ENCODE measurements around the gene GUCA2B. TPM values are rescaled to one million over a fixed set of nuclear protein-coding genes. Genes with fewer than 3 reads are reported as not detected.

GUCA2B gene
- total RNA-seq, 1 experiment from 2014 or later = not detected

GRCh38 chr1:42179275-42179674 is 26.1 kb downstream of the GUCA2B start:
- Histone ChIP-seq H2BK15ac (ENCODE audit: low read depth, low read length) (no peak overlapping the region), H3T11ph (ENCODE audit: low read length) (no peak overlapping the region), H2BK120ac (ENCODE audit: low read depth, low read length, poor library complexity, severe bottlenecking) (no peak overlapping the region), H3K18ac (ENCODE audit: insufficient read length, low read depth, low read length) (no peak overlapping the region), H3K9me3 (ENCODE audit: control insufficient read depth, low read depth, low read length) (no peaks in the 10 kb centered on the region), H2BK20ac (ENCODE audit: low read depth, low read length, poor library complexity, severe bottlenecking) (no peak overlapping the region), H3K27ac (ENCODE audit: insufficient read length, low read depth, low read length) (no peak overlapping the region), H3K23me2 (ENCODE audit: insufficient read length, low read depth, low read length, poor library complexity, severe bottlenecking) (no peaks in the 10 kb centered on the region), H2BK12ac (ENCODE audit: insufficient read length, low read depth, low read length) (no peak overlapping the region), H4K8ac (replicated peaks; ENCODE audit: insufficient read length, low read depth, low read length) (no peak overlapping the region), H3K9ac (ENCODE audit: extremely low read depth, insufficient read length, low read length) (no peak overlapping the region), H3K27me3 (ENCODE audit: insufficient read depth, low read length) (no peaks in the 10 kb centered on the region), H3K4me2 (ENCODE audit: insufficient read depth, insufficient read length, low read length) (no peak overlapping the region), H2BK5ac (ENCODE audit: insufficient read length, low read length) (no peak overlapping the region), H3K4me1 (ENCODE audit: insufficient read depth, low read length) (no peaks in the 10 kb centered on the region), H3K79me1 (ENCODE audit: insufficient read depth, low read depth, low read length, poor library complexity, severe bottlenecking) (no peaks in the 10 kb centered on the region), H3K14ac (ENCODE audit: insufficient read depth, low read length) (no peak overlapping the region), H4K20me1 (ENCODE audit: control insufficient read depth, insufficient read depth, insufficient read length) (no peaks in the 10 kb centered on the region), H3K23ac (ENCODE audit: insufficient read length, low read depth, low read length) (no peak overlapping the region), H4K5ac (ENCODE audit: insufficient read length, low read depth, low read length) (no peak overlapping the region), H4K91ac (ENCODE audit: insufficient read length, low read depth, low read length) (no peak overlapping the region), H3K4ac (ENCODE audit: low read depth, low read length) (no peak overlapping the region), H3K79me2 (ENCODE audit: insufficient read depth, low read length) (no peaks in the 10 kb centered on the region), H3K56ac (ENCODE audit: insufficient read length, low read depth, low read length) (no peak overlapping the region), H2AK5ac (ENCODE audit: insufficient read length, low read length) (no peak overlapping the region), H2AFZ (ENCODE audit: low read length) (no peak overlapping the region)
- TF ChIP-seq, protein P1, sequence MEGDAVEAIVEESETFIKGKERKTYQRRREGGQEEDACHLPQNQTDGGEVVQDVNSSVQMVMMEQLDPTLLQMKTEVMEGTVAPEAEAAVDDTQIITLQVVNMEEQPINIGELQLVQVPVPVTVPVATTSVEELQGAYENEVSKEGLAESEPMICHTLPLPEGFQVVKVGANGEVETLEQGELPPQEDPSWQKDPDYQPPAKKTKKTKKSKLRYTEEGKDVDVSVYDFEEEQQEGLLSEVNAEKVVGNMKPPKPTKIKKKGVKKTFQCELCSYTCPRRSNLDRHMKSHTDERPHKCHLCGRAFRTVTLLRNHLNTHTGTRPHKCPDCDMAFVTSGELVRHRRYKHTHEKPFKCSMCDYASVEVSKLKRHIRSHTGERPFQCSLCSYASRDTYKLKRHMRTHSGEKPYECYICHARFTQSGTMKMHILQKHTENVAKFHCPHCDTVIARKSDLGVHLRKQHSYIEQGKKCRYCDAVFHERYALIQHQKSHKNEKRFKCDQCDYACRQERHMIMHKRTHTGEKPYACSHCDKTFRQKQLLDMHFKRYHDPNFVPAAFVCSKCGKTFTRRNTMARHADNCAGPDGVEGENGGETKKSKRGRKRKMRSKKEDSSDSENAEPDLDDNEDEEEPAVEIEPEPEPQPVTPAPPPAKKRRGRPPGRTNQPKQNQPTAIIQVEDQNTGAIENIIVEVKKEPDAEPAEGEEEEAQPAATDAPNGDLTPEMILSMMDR (conservative IDR thresholded peaks at IDR 0.05) = no peak
- peaks cover 2 to 29% (median 5%) of the 10 kb centered on the region in 3 experiments; a peak in 5 of 7 replicates for H3K36me3 Mint-ChIP-seq (ENCODE audit: insufficient read depth in 1 of 3, low read depth in 3 of 3)
- no CpG with 5 or more reads among the region's 2 CpGs for WGBS (ENCODE audit: extremely low coverage, insufficient read length, low lambda C conversion rate)
- no peak overlapping the region for H3K4me3 Mint-ChIP-seq
- peaks cover 4 to 5% of the 10 kb centered on the region in 2 experiments for H3K4me1 Mint-ChIP-seq
- DNase-seq = no peak
- no peak overlapping the region for H3K27ac Mint-ChIP-seq
- no peaks in the 10 kb centered on the region for H3K9me3 Mint-ChIP-seq
- H3K27me3 Mint-ChIP-seq (ENCODE audit: low read depth) = no peaks in the 10 kb centered on the region
